NCI-H146 treated with DMSO at 0.1 percent for 48 hours (cell line): ENCODE results near the gene EGR1.
"Not testable (repeated sequence)": the region's sequence is repeated elsewhere in the genome, so short reads cannot be mapped to it uniquely, and the experiment has no call there.

Experiments
- DNase-seq: peaks from one replicate; lab custom pipeline; 2025; ENCODE audit not compliant: unreplicated experiment; lab: John Stamatoyannopoulos, UW

Gene EGR1

DNA sequence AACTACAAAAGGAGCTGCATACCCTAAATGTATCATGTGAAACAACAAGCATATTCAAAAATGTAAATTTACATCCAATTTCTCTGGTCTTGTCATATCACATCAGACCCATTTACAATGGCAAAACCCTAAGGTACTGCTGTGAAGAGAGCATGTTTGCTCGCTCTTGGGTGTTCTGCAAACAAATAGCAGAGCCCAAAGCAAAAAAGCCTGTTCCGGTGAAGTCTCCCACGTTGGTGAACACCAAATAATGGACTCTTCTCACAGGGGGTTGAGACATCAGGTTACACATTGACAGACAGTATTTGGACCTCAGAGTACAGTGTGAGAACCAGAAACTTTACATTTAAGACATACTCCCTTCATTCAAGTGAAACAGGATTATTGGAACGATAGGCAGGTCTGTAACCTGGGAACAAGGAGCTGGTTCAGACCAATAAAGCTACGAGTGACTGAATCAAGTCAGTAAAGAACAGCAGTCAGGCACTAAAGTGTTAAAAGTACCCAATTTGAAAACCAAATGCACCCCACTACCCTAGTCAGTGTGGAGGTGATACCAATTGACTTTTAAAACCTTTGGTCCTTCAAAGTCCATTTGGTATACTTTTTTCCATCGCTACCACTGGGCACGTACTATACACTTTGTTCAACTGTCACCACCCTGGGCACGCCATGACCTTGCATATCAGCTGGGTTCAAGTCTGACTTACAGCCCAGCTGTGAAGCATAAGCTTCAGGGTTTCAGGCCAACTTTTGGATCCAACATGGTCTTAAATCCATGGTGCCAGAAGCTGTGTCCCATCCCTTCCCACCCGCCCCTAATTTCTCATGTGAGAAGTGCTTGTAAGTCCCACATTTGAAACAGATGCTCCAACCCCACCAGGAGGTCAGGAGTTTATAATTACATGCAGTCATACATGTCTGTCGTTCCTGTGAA lies 41.4 kb downstream of the EGR1 start:
- DNase-seq, result no peak

DNA sequence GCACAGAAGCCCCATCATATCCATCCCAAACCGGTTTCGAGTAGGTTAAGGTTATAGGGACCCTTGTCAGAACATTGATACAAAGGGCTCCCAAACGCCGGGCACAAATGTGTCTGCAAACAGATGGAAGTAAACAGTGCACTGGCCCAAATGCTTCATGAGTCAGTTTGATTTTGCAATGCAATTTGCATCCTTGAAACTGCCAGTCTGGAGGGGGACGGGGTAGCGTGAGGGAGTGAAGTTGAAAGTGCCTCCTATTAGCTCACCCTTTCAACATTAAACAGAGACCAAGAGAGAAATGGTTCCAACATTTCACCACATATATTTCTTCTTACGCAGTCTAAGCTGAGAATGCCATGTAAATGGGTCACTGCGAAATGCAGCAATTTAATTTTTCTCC lies 42.2 kb downstream of the EGR1 start:
- not testable (repeated sequence) for DNase-seq

DNA sequence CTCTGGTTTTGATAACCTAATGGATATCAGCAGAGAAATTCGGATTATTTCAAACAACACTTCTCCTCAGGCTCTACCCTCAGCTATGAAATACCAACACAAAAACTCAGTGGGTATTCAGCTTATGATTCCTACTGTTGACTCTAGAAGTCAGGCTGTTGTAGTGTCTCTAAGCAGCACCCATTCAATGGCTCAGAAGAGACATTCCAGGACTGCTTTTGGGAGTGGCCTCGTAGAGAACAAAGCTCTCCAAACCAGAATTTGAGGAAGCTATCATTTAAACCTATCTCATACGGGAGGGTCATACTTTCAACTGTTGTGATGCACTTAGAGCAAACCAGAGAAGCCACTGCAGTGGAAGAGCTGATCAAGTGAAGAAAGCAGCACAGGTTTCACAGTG lies 43.7 kb downstream of the EGR1 start:
- DNase-seq, result no peak

DNA sequence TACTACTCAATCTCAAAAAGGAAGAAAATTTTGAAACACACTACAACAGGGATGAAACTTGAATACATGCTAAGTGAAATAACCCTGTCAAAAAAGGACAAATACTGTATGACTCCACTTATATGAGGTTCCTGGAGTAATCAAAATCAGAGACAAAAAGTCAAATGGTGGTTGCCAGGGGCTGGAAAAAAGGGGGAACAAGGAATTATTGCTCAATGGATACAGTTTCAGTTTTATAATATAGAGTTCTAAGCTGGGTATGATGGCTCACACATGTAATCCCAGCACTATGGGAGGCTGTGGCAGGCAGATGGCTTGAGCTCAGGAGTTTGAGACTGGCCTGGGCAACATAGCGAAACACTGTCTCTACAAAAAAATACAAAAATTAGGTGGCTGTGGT lies 48.7 kb downstream of the EGR1 start:
- no peak for DNase-seq

DNA sequence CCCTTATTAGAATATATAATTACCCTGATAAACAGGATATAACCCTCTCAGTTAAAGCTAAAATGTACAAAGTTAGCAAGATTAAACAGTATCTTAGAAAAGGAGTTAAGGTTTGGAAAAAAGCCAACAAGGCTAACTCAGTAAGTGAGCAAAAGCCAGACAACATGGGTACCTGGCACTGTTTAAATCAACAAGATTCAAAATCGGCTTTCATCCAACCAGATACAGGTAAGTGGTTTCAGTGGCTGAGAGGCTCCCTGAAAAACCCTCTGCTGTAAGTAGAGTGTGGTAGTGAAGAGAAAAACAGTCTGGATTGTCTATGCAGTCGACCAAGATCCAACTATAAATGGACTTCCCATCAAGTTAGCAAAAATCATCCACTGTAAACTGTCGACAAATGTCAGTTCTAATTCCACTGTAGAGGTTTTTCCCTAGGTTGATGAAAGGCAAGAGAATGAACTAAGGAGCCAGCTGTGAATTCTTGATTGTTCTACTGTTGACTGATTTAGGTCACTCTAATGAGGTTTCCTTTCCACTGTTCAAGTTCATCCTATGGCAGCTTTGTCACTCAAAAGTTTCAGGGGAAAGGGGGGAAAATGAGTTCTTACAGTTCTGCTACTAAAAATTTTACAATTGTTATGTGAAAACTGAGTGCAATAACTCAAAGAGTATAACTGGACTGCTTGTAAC lies 50.4 kb downstream of the EGR1 start:
- DNase-seq, result no peak

DNA sequence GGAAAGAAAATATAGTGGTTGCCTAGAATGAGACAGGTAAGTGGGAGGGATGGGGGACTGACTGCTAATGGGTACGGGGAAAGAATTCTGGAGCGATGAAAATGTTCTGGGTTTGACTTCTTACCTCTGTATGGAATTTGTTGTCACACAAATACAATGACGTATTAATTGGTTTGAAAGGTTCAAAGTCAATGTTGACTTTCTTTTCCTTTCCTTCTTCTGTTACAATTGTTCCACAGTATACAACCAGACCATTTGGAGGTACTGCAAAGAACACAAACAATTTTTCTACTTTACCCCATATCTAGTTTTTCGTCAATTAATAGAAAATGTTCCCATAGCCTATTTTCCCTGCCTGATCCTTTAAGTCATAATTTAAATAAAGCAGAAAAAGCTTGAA lies 52.2 kb downstream of the EGR1 start:
- no peak for DNase-seq
